Spleen (tissue), 11 donors: ENCODE results near the gene CACNA1A. TPM values are rescaled to one million over a fixed set of nuclear protein-coding genes. Genes with fewer than 3 reads are reported as not detected.
A peak's percentile ranks its signal among the peaks of the same experiment; 100 is the strongest.

Experiments used
- DNase-seq: peaks from one replicate; pipeline ENCODE4 v3.0.0-alpha.2; 2020
- H3K27ac ChIP-seq, 8 donors: fragments of 200-600 bp; sonication (generic) in 7 of 8; 1 replicate in 4 of 8; 2 replicates in 4 of 8; pipeline versions ENCODE4 v1.5.0 to v1.8.0; 2016 to 2021; ENCODE audit warnings: inconsistent platforms in 4 of 8, mild to moderate bottlenecking in 4 of 8, moderate library complexity in 1 of 8
- H3K27me3 ChIP-seq, 7 donors: fragments of 200-600 bp; sonication (generic) in 6 of 7; replicated peaks in 1 of 7; 1 replicate in 4 of 7; 2 replicates in 3 of 7; pipeline versions ENCODE4 v1.5.0 to v1.8.0; 2016 to 2021; ENCODE audit warnings: inconsistent platforms in 3 of 7, mild to moderate bottlenecking in 1 of 7
- H3K36me3 ChIP-seq, 6 donors: fragments of 200-600 bp; sonication (generic) in 5 of 6; 1 replicate in 4 of 6; 2 replicates in 2 of 6; pipeline versions ENCODE4 v1.5.0 to v1.8.0; 2016 to 2021; ENCODE audit warnings: inconsistent platforms in 2 of 6
- H3K4me1 ChIP-seq, 6 donors: fragments of 200-600 bp; sonication (generic) in 5 of 6; 1 replicate in 3 of 6; 2 replicates in 3 of 6; pipeline versions ENCODE4 v1.5.0 to v1.8.0; 2016 to 2021; ENCODE audit warnings: inconsistent platforms in 3 of 6
- H3K4me3 ChIP-seq, 8 donors: fragments of 200-600 bp; sonication (generic) in 7 of 8; 1 replicate in 4 of 8; 2 replicates in 4 of 8; pipeline versions ENCODE4 v1.5.0 to v1.8.0; 2016 to 2021; ENCODE audit warnings: inconsistent platforms in 4 of 8, mild to moderate bottlenecking in 4 of 8, moderate library complexity in 2 of 8
- H3K9me3 ChIP-seq, 8 donors: fragments of 200-600 bp; sonication (generic) in 7 of 8; 1 replicate in 4 of 8; 2 replicates in 4 of 8; pipeline versions ENCODE4 v1.5.0 to v1.8.0; 2016 to 2021; ENCODE audit warnings: inconsistent platforms in 4 of 8
- POLR2A ChIP-seq, 3 donors: fragments of 450-650 bp; IDR thresholded peaks; one replicate each; pipeline ENCODE4 v1.5.1; 2017; ENCODE audit warnings: antibody characterized with exemption in 3 of 3, mild to moderate bottlenecking in 1 of 3
- POLR2AphosphoS5 ChIP-seq, 3 donors: sonication (generic); formaldehyde crosslinking; IDR thresholded peaks; one replicate each; pipeline ENCODE4 v1.5.1; 2017; ENCODE audit warnings: antibody characterized with exemption in 3 of 3
- WGBS, 5 donors: extraction: QIAGEN DNeasy Blood & Tissue Kit in 3 of 5; methylation state at CpG; one replicate each; pipeline versions ENCODE4 v1.1.5 to v1.1.7; 2013 to 2018; 5-methylcytosine and 5-hydroxymethylcytosine counted together
- intact Hi-C: fragments of 100-400 bp; cut with DNase I; formaldehyde crosslinking; loops from one replicate; pipeline ENCODE4 v1.15.0; 2023; ENCODE audit warnings: low total_unique reads
- polyA plus RNA-seq, 3 donors: library from polyadenylated mRNA; stranded (reverse); fragments of 200-250 nt; gene quantifications; one replicate each; pipeline ENCODE4 v1.2.1, GENCODE V29; 2013
- total RNA-seq, 7 donors: library from RNA; depleted of rRNA in 3 of 7; stranded (reverse); fragments of >200 nt in 3 of 7; fragmentation: NEBNext Ultra II Directional in 4 of 7; extraction: Animal tissue kit (Norgen Biotek cat#: 25700) in 4 of 7; gene quantifications; one replicate each; pipeline versions ENCODE4 v1.1.0 to v1.2.1, GENCODE V29; 2016 to 2021
- TF ChIP-seq, protein P1 (sequence below), 11 experiments: fragments of 200-600 bp in 7 of 11; fragments of 450-650 bp in 4 of 11; sonication (generic) in 4 of 11; IDR thresholded peaks in 8 of 11; conservative IDR thresholded peaks in 3 of 11; 1 replicate in 7 of 11; 2 replicates in 4 of 11; pipeline versions ENCODE4 v1.4.0 to v1.8.0; 2016 to 2021; ENCODE audit warnings: antibody characterized with exemption in 11 of 11, inconsistent platforms in 4 of 11, mild to moderate bottlenecking in 1 of 11
- donor health status: healthy with polysubstance abuse.
- donor health status: DM: no; HTN: no; CAD: no; lungs with moderate emphysema.
- donor health status: DM: no; HTN: no; CAD: no.
- donor health status: Bipolar disorder and iron deficiency.
- donor health status: healthy.
- donor health status: DM: no; HTN: no; CAD: no.
- donor health status: DM: yes; HTN: yes; CAD: no.

The CACNA1A gene
- total and polyA plus RNA-seq, 10 donors, result 0.39 to 1.9 (median 0.75) TPM

DNA sequence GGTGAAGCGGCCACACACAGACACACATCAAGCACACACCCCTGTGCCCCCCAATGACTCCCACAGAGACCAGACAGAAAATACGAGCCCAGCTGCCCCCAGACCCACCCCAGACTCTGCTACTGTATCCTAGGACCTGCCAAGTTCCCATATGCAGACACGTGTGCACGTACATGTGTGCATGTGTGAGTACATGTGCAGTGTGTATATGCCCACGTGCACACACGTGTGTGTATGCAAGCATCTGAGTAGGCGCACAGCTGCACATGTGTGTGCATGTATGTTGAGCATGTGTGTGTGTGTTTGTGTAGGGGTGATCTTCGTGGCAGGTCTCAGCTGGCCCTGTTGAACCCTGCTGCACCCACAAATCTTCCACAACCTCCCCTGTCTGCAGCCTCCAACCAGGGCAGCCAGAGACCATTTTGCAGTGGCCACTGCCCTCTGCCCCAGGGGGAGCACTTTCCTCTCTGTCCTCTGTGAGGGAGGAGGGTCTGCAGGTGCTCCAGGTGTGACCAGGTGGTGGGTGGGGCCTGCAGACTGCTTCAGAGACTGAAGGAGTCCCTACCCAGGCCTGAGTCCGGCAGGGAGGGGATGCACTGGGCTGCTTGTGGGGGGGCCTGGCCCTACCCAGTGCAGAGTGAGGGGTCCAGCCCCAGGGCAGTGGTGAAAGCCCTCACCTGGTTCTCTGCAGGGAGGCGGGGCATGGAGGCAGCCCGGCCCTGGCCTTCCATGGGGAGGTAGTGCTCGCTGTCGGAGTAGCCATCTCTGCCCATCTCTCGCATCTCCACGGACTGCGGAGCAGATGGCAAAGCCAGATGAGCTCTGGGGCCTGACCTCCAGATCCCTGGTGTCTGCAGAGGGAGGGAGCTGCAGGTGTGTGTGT, 294.6 kb downstream of the CACNA1A start:
- H3K27me3 ChIP-seq, result no peaks in the 10 kb centered on the region
- H3K4me3 ChIP-seq, result no peak overlapping the region
- H3K27ac ChIP-seq, result peak overlapping the region in 1 of 8 donors; percentile 27
- DNase-seq, result no peak
- intact Hi-C loops, result no loop called here
- no peaks in the 10 kb centered on the region for H3K9me3 ChIP-seq
- TF ChIP-seq, protein P1, sequence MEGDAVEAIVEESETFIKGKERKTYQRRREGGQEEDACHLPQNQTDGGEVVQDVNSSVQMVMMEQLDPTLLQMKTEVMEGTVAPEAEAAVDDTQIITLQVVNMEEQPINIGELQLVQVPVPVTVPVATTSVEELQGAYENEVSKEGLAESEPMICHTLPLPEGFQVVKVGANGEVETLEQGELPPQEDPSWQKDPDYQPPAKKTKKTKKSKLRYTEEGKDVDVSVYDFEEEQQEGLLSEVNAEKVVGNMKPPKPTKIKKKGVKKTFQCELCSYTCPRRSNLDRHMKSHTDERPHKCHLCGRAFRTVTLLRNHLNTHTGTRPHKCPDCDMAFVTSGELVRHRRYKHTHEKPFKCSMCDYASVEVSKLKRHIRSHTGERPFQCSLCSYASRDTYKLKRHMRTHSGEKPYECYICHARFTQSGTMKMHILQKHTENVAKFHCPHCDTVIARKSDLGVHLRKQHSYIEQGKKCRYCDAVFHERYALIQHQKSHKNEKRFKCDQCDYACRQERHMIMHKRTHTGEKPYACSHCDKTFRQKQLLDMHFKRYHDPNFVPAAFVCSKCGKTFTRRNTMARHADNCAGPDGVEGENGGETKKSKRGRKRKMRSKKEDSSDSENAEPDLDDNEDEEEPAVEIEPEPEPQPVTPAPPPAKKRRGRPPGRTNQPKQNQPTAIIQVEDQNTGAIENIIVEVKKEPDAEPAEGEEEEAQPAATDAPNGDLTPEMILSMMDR (IDR thresholded peaks at IDR 0.05 in 8 of 11, conservative IDR thresholded peaks at IDR 0.05 in 3 of 11), result no peak
- TF ChIP-seq POLR2AphosphoS5 (IDR thresholded peaks at IDR 0.05) (no peak), POLR2A (IDR thresholded peaks at IDR 0.05) (no peak)
- H3K4me1 ChIP-seq, result peaks cover 0 to 68% (median 35%) of the 10 kb centered on the region in 6 donors
- 81 to 91% (median 89%) methylated on average over 8 to 16 of the region's 16 CpGs for WGBS, 5 donors
- no peaks in the 10 kb centered on the region for H3K36me3 ChIP-seq

DNA sequence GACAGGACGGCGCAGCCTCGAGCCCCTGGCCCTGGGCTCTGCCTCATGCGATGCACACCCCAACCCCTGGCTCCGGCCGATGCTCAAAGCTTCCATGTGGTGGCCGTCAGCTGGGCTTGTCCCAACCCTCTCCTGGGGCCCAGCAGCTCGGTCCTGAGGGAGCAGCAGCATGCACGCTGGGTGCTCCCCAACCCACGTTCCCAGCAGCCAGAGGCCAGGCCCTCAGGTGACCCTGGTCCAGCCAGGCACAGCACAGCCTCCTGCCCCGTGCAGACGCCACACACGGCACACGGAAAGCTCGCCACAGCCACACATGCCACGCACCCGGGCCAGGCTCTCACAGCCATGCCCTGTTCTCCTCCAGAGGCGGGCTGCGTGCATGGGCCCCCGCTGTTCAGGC, 295.3 kb downstream of the CACNA1A start:
- no peak for TF ChIP-seq POLR2A (IDR thresholded peaks at IDR 0.05)
- TF ChIP-seq POLR2AphosphoS5 (IDR thresholded peaks at IDR 0.05), result no peak
- TF ChIP-seq, protein P1 (IDR thresholded peaks at IDR 0.05 in 8 of 11, conservative IDR thresholded peaks at IDR 0.05 in 3 of 11), result no peak
- Histone ChIP-seq H3K27ac (peak overlapping the region in 1 of 8 donors; percentile 27), H3K36me3 (no peaks in the 10 kb centered on the region), H3K4me3 (no peak overlapping the region), H3K4me1 (peaks cover 0 to 70% (median 32%) of the 10 kb centered on the region in 6 donors), H3K9me3 (no peaks in the 10 kb centered on the region), H3K27me3 (no peaks in the 10 kb centered on the region)
- 74 to 83% (median 79%) methylated on average over 16 to 20 of the region's 20 CpGs for WGBS, 5 donors
- intact Hi-C loops, result no loop called here
- DNase-seq, result no peak

GRCh38 chr19:13210339-13210775, 295.9 kb downstream of the CACNA1A start:
- Histone ChIP-seq H3K27me3 (no peaks in the 10 kb centered on the region), H3K9me3 (no peaks in the 10 kb centered on the region), H3K4me1 (peaks cover 0 to 66% (median 30%) of the 10 kb centered on the region in 6 donors), H3K27ac (peak overlapping the region in 2 of 8 donors; percentile 96 to 97), H3K4me3 (peak overlapping the region in 1 of 8 donors; percentile 76), H3K36me3 (no peaks in the 10 kb centered on the region)
- intact Hi-C loops, result no loop called here
- no peak for DNase-seq
- TF ChIP-seq POLR2AphosphoS5 (IDR thresholded peaks at IDR 0.05), result no peak
- TF ChIP-seq, protein P1 (IDR thresholded peaks at IDR 0.05 in 8 of 11, conservative IDR thresholded peaks at IDR 0.05 in 3 of 11), result no peak
- TF ChIP-seq POLR2A (IDR thresholded peaks at IDR 0.05), result no peak
- WGBS, 5 donors, result 57 to 69% (median 65%) methylated on average over 13 of the region's 13 CpGs
